Measurements from ENCODE around the gene WASF3.
A peak's percentile ranks its signal among the peaks of the same experiment; 100 is the strongest.

DNA sequence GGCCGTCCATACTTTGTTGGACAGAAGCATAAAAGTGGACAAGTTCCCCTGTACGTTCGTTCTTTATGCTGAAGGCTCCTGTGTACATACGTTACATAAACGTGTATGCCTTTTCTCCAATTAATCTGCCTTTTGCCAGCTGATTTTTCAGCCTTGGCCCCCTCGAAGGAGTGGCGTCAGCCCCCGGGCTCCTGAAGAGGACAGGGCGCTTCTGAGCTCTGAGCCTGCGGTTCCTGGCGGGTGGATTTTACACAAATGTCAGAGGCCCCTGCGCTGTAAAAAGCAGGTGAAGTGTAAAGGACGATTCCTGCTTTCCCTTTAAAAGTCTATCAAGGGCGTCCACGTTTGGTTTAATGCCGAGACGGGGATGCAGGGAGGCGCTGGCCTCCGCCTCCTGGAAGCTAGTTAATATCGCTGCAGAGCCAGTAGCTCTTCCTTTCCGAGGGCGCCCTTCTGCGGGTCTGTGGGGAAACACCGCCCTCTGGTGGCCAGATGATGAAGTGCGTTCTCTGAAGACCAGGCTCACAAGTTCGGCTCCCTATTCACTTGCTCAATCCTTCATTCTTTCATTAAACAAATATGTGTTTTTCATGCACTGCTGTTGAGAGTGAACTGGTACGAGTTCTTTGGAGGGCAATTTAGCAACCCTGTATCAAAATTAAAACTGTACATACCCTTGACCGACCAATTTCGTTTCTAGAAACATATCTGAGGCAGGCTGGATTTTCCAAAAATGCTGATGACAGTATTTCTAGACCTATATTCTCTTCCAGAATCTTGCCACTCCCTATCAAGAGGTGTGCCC lies 141.1 kb downstream of the WASF3 start:
- TF ChIP-seq JUND (IDR thresholded peaks at IDR 0.05), result no peak
- TF ChIP-seq GABPA (IDR thresholded peaks at IDR 0.05 in 1 of 2, conservative IDR thresholded peaks at IDR 0.05 in 1 of 2), result no peak
- peak; percentile 98 for TF ChIP-seq CTCF (IDR thresholded peaks at IDR 0.05; ENCODE audit: low read depth, low read length, missing input control)
- no peak for TF ChIP-seq EGR1 (IDR thresholded peaks at IDR 0.05; ENCODE audit: low read depth in 2 of 2)
- TF ChIP-seq, protein P1, sequence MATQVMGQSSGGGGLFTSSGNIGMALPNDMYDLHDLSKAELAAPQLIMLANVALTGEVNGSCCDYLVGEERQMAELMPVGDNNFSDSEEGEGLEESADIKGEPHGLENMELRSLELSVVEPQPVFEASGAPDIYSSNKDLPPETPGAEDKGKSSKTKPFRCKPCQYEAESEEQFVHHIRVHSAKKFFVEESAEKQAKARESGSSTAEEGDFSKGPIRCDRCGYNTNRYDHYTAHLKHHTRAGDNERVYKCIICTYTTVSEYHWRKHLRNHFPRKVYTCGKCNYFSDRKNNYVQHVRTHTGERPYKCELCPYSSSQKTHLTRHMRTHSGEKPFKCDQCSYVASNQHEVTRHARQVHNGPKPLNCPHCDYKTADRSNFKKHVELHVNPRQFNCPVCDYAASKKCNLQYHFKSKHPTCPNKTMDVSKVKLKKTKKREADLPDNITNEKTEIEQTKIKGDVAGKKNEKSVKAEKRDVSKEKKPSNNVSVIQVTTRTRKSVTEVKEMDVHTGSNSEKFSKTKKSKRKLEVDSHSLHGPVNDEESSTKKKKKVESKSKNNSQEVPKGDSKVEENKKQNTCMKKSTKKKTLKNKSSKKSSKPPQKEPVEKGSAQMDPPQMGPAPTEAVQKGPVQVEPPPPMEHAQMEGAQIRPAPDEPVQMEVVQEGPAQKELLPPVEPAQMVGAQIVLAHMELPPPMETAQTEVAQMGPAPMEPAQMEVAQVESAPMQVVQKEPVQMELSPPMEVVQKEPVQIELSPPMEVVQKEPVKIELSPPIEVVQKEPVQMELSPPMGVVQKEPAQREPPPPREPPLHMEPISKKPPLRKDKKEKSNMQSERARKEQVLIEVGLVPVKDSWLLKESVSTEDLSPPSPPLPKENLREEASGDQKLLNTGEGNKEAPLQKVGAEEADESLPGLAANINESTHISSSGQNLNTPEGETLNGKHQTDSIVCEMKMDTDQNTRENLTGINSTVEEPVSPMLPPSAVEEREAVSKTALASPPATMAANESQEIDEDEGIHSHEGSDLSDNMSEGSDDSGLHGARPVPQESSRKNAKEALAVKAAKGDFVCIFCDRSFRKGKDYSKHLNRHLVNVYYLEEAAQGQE (IDR thresholded peaks at IDR 0.05), result no peak
- TF ChIP-seq TAF1 (conservative IDR thresholded peaks at IDR 0.05), result no peak
- TF ChIP-seq RAD21 (IDR thresholded peaks at IDR 0.05), result peak; percentile 98
- TF ChIP-seq HNF4G (IDR thresholded peaks at IDR 0.05), result no peak
- TF ChIP-seq MAX (IDR thresholded peaks at IDR 0.05), result no peak
- no peak for TF ChIP-seq YY1 (IDR thresholded peaks at IDR 0.05)
- no peak for TF ChIP-seq SP1 (IDR thresholded peaks at IDR 0.05)
- TF ChIP-seq, protein P2, sequence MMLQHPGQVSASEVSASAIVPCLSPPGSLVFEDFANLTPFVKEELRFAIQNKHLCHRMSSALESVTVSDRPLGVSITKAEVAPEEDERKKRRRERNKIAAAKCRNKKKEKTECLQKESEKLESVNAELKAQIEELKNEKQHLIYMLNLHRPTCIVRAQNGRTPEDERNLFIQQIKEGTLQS (IDR thresholded peaks at IDR 0.05), result no peak
- peak in 1 of 2 donors; percentile 11 for TF ChIP-seq RXRA (IDR thresholded peaks at IDR 0.05)
